Germinal center (tissue), 1 donor: ENCODE results near the gene BCO2.

Experiments
- DNase-seq: peaks from one replicate; pipeline ENCODE4 v3.0.0; 2012; ENCODE audit warnings: mixed read lengths, low spot score

BCO2 gene

GRCh38 chr11:112249871-112250610, 74.7 kb downstream of the BCO2 start:
- DNase-seq, result no peak

- no peak for DNase-seq
Measured at GRCh38 chr11:112253605-112254242, 78.4 kb downstream of the BCO2 start.

GRCh38 chr11:112255067-112255720, 79.9 kb downstream of the BCO2 start:
- no peak for DNase-seq

- no peak for DNase-seq
Measured at GRCh38 chr11:112260490-112260889, 85.2 kb downstream of the BCO2 start, which contains the start of gene PLET1. Gene PLET1 (minus strand): TSS chr11:112260860. CDS start chr11:112260589, 271 bp downstream.

- no peak for DNase-seq
Measured at GRCh38 chr11:112265659-112266409, 90.5 kb downstream of the BCO2 start.

GRCh38 chr11:112266410-112266778, 91.1 kb downstream of the BCO2 start:
- DNase-seq, result no peak

- DNase-seq, result no peak
Measured at GRCh38 chr11:112267188-112267591, 91.9 kb downstream of the BCO2 start.

- no peak for DNase-seq
Measured at GRCh38 chr11:112268406-112268805, 93.1 kb downstream of the BCO2 start.
